Ascending aorta (tissue), 2 donors: ENCODE measurements around the gene KCNB1. TPM values are rescaled to one million over a fixed set of nuclear protein-coding genes. Genes with fewer than 3 reads are reported as not detected.
"Not testable (repeated sequence)": the region's sequence is repeated elsewhere in the genome, so short reads cannot be mapped to it uniquely, and the experiment has no call there.

Source experiments
- DNase-seq, 2 donors: peaks; one replicate each; pipeline ENCODE4 v3.0.0-alpha.2; 2019; ENCODE audit warnings: low spot score in 2 of 2
- H3K27ac ChIP-seq, 2 donors: fragments of 200-600 bp; sonication (generic); one replicate each; pipeline ENCODE4 v1.5.1; 2016 to 2017; ENCODE audit warnings: mild to moderate bottlenecking in 1 of 2
- H3K27me3 ChIP-seq: fragments of 200-600 bp; sonication (generic); one replicate; pipeline ENCODE4 v1.5.1; 2017
- H3K36me3 ChIP-seq, 2 donors: fragments of 200-600 bp; sonication (generic); one replicate each; pipeline ENCODE4 v1.5.1; 2016
- H3K4me1 ChIP-seq, 2 donors: fragments of 200-600 bp; sonication (generic); one replicate each; pipeline ENCODE4 v1.5.1; 2016 to 2017; ENCODE audit warnings: mild to moderate bottlenecking in 1 of 2
- H3K4me3 ChIP-seq, 2 donors: fragments of 200-600 bp; sonication (generic); one replicate each; pipeline ENCODE4 v1.5.1; 2016 to 2017; ENCODE audit warnings: mild to moderate bottlenecking in 1 of 2
- H3K9me3 ChIP-seq, 2 donors: fragments of 200-600 bp; sonication (generic); one replicate each; pipeline ENCODE4 v1.5.1; 2016
- intact Hi-C: fragments of 100-400 bp; cut with DNase I; formaldehyde crosslinking; loops from one replicate; pipeline ENCODE4 v1.15.1; 2023
- total RNA-seq: library from RNA; depleted of rRNA; stranded (reverse); fragments of >200 nt; gene quantifications from one replicate; pipeline ENCODE4 v1.1.0, GENCODE V29; 2016
- TF ChIP-seq, protein P1 (sequence below), 3 experiments: fragments of 200-600 bp in 2 of 3; fragments of 450-650 bp in 1 of 3; sonication (generic) in 2 of 3; IDR thresholded peaks; one replicate each; pipeline ENCODE4 v1.5.1; 2016 to 2019; ENCODE audit warnings: antibody characterized with exemption in 3 of 3, mild to moderate bottlenecking in 1 of 3, moderate library complexity in 1 of 3

KCNB1 gene
- total RNA-seq, 1 donor from 2014 or later, result not detected

DNA sequence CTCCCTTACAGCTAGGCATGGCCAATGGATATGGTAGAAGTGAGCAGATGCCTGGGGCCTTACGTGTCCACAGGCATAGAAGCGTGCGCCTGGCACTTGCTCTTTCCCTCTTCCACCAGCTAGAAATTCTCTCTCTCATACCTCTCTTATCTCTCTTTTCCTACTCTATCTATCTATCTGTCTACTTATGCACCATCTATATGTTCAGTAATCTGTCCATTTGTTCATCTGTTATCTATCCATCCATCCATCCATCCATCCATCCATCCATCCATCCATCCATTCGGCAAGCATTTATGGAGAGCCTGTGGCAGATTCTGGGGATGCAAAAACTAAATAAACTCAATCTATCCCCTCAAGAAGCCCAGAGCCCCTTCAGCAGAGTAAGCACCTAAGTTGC lies 70.2 kb downstream of the KCNB1 start:
- no peaks in the 10 kb centered on the region for H3K36me3 ChIP-seq
- intact Hi-C loops, result no loop called here
- no peak overlapping the region for H3K4me3 ChIP-seq
- no peaks in the 10 kb centered on the region for H3K27me3 ChIP-seq
- no peaks in the 10 kb centered on the region for H3K9me3 ChIP-seq
- no peak for DNase-seq
- no peaks in the 10 kb centered on the region for H3K4me1 ChIP-seq
- TF ChIP-seq, protein P1, sequence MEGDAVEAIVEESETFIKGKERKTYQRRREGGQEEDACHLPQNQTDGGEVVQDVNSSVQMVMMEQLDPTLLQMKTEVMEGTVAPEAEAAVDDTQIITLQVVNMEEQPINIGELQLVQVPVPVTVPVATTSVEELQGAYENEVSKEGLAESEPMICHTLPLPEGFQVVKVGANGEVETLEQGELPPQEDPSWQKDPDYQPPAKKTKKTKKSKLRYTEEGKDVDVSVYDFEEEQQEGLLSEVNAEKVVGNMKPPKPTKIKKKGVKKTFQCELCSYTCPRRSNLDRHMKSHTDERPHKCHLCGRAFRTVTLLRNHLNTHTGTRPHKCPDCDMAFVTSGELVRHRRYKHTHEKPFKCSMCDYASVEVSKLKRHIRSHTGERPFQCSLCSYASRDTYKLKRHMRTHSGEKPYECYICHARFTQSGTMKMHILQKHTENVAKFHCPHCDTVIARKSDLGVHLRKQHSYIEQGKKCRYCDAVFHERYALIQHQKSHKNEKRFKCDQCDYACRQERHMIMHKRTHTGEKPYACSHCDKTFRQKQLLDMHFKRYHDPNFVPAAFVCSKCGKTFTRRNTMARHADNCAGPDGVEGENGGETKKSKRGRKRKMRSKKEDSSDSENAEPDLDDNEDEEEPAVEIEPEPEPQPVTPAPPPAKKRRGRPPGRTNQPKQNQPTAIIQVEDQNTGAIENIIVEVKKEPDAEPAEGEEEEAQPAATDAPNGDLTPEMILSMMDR (IDR thresholded peaks at IDR 0.05), result no peak
- H3K27ac ChIP-seq, result no peak overlapping the region

DNA sequence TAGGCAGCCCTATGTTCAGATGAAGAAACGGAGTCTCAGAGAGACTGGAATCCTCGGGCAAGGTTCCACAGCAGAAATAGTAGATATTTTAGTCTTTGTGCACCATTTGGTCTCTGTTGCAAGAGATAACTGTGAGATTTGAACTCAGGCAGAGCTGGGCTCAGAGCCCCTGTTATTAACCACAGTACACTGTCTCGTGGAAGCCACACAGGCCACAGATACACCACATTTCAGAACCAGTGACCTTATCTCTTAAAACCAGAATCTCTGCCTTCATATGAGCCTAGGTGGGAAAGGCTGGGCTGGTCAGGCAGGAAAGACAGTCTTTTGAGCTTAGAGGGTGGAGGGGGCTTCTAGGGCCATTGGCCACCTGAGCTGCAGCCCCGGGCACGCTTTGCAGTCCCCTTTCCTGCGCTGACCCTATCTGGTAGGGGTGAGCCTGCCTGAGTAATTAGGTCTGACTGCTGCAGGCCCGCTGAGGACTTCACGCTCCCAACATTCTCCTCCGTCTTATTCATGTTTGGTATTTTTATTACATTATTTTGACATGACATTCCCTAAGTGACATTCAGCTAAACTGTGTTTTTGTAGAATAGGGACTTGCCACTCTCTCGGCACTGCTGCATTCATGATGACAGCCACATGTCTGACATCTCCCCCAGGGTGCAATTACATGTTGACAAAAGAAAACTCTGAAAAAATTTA lies 71.1 kb downstream of the KCNB1 start:
- H3K27ac ChIP-seq, result no peak overlapping the region
- H3K4me1 ChIP-seq, result no peaks in the 10 kb centered on the region
- no peaks in the 10 kb centered on the region for H3K9me3 ChIP-seq
- DNase-seq, result no peak
- intact Hi-C loops, result no loop called here
- no peak overlapping the region for H3K4me3 ChIP-seq
- no peaks in the 10 kb centered on the region for H3K27me3 ChIP-seq
- TF ChIP-seq, protein P1 (IDR thresholded peaks at IDR 0.05), result no peak
- no peaks in the 10 kb centered on the region for H3K36me3 ChIP-seq

DNA sequence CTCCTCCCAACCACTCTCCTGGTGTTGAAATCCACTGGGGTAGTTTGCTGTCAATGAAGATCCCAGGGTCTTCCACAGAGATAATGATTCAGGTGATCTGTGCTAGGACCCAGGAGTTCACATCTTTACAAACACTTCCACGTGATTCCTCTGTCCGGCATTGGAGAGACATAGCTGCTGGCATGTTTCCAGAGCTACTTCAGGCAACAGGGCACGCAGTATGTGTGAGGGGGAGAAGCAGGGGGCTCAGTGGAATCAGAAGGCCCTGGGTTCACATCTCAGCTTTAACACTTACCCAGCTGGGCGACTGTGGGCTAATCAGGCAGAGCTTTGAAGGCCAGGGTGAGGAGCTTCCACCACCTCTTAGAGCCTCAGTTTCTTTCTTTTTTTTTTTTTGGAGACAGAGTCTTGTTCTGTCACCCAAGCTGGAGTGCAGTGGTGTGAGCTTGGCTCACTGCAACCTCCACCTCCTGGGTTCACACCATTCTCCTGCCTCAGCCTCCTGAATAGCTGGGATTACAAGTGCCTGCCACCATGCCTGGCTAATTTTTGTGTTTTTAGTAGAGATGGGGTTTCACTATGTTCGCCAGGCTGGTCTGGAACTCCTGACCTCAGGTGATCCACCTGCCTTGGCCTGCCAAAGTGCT lies 72.4 kb downstream of the KCNB1 start:
- H3K27me3 ChIP-seq, H3K27ac ChIP-seq, H3K4me1 ChIP-seq, DNase-seq, H3K36me3 ChIP-seq, H3K9me3 ChIP-seq, H3K4me3 ChIP-seq, intact Hi-C loops: not testable (repeated sequence)

DNA sequence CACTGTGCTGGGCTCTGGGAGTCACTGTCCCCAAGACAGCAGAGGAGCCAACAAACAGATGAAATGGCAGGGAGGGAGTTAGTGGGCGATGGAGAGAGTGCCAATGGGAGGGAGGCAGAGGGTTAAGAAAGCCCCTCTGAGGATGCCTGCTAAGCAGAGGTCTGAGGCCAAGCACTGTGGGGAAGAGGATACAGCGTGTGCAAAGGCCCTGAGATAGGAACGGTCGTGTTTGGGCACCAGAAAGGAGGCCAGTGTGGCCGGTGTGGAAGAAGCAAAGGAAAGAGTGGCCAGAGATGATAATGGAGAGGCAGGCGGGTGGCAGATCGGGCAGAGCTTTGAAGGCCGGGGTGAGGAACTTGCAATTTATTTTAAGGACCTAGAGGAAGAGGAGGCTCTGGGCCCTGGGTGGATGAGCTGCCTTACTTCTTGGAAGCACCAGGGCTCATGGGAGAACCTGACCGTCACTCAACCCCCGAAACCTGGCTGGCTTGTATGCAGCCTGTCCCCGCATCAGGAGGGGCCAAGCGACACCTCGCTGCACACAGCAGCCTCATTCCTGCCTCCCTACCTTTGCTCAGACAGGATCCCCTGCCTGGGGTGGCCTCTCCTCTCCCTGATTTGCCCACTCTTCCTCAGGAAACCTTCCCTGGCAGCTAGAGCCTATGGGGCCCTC lies 73.0 kb downstream of the KCNB1 start:
- no peaks in the 10 kb centered on the region for H3K36me3 ChIP-seq
- H3K9me3 ChIP-seq, result no peaks in the 10 kb centered on the region
- H3K27ac ChIP-seq, result no peak overlapping the region
- DNase-seq, result no peak
- TF ChIP-seq, protein P1 (IDR thresholded peaks at IDR 0.05), result no peak
- H3K27me3 ChIP-seq, result no peaks in the 10 kb centered on the region
- intact Hi-C loops, result no loop called here
- H3K4me1 ChIP-seq, result no peaks in the 10 kb centered on the region
- H3K4me3 ChIP-seq, result no peak overlapping the region

DNA sequence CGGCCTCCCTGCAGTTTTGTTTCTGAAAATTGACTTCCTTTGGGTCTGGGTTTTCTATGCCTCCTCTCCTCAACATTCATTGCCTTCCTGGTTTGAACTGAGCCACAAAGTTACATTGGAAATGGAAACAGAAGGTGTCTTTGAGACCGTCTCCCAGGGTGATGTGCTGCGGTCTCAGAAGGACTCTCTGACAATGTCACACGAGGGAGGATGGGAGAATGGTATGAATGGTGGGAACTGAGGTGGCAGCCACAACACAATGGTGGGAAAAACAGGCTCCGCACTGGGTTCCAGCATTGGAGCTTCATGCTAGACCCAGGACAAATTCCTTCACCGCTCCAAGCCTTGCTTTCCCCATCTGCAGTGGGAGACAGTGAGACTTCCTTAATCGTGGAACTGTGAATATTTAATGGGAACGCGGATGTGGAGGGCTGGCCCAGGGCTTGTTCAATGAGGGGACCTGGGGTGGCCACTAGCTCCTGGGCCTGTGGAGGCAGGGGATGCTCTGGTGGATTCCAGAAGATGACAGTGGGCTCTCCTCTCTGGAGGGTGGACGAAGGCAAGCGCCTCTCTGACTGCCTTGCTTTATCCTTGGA lies 73.9 kb downstream of the KCNB1 start:
- TF ChIP-seq, protein P1 (IDR thresholded peaks at IDR 0.05), result no peak
- H3K9me3 ChIP-seq, result no peaks in the 10 kb centered on the region
- DNase-seq, result no peak
- no peaks in the 10 kb centered on the region for H3K27me3 ChIP-seq
- H3K36me3 ChIP-seq, result no peaks in the 10 kb centered on the region
- intact Hi-C loops, result no loop called here
- H3K27ac ChIP-seq, result no peak overlapping the region
- H3K4me1 ChIP-seq, result no peaks in the 10 kb centered on the region
- no peak overlapping the region for H3K4me3 ChIP-seq

DNA sequence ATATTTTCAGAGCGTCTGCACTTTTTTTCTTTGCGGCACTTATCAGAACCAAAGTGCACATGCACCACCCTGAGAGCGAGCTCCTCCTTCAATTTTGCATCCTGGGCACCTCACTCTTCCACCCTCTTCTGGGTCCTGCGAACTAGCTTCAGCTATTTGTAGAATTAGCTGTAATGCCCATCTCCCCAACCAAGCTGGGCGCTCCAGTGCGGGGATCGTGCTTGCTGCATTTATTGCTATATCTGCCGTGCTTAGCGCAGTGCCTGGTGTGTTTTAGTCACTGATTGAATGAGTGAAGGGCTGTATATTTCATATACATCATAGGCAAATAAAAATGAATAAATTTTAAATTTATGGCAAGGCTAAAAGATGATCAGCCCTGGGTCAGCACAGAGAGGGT lies 75.8 kb downstream of the KCNB1 start:
- H3K4me1 ChIP-seq, result no peaks in the 10 kb centered on the region
- DNase-seq, result no peak

More for the DNA sequence above, 75.8 kb downstream of the KCNB1 start:
- Histone ChIP-seq H3K27me3 (no peaks in the 10 kb centered on the region), H3K4me3 (no peak overlapping the region), H3K27ac (no peak overlapping the region), H3K36me3 (no peaks in the 10 kb centered on the region), H3K9me3 (no peaks in the 10 kb centered on the region)
- intact Hi-C loops, result no loop called here
- TF ChIP-seq, protein P1 (IDR thresholded peaks at IDR 0.05), result no peak
